Loucy (cell line): ENCODE results near the gene COG2.

Experiments used
- H2AFZ ChIP-seq: fragments of 200-600 bp; sonication (generic); 2 replicates; pipeline ENCODE4 v1.6.0; 2016; ENCODE audit warnings: antibody characterized with exemption, mild to moderate bottlenecking, low read length, moderate library complexity
- H3F3A ChIP-seq: fragments of 200-600 bp; 2 replicates; pipeline ENCODE4 v1.6.0; 2016; ENCODE audit warnings: antibody characterized with exemption, low read depth, mild to moderate bottlenecking
- H3K27me3 ChIP-seq: fragments of 200-600 bp; sonication (generic); 2 replicates; pipeline ENCODE4 v1.6.1; 2014; ENCODE audit warnings: low read length, mild to moderate bottlenecking; ENCODE audit not compliant: insufficient read depth, poor library complexity, severe bottlenecking
- H3K36me3 ChIP-seq: fragments of 200-600 bp; sonication (generic); 2 replicates; pipeline ENCODE4 v1.6.1; 2016; ENCODE audit warnings: low read length; ENCODE audit not compliant: insufficient read depth
- H3K4me1 ChIP-seq: fragments of 200-600 bp; sonication (generic); 2 replicates; pipeline ENCODE4 v1.5.1; 2014; ENCODE audit warnings: low read length, mild to moderate bottlenecking; ENCODE audit not compliant: insufficient read depth, poor library complexity, severe bottlenecking
- H3K4me2 ChIP-seq: fragments of 200-600 bp; sonication (generic); 2 replicates; pipeline ENCODE4 v1.6.0; 2014; ENCODE audit warnings: antibody characterized with exemption, low read length, low read depth, mild to moderate bottlenecking; ENCODE audit not compliant: poor library complexity, severe bottlenecking
- H3K4me3 ChIP-seq: fragments of 200-600 bp; sonication (generic); 2 replicates; pipeline ENCODE4 v1.5.1; 2014; ENCODE audit warnings: low read length, mild to moderate bottlenecking, mixed read lengths; ENCODE audit not compliant: poor library complexity, severe bottlenecking
- H3K79me2 ChIP-seq: fragments of 200-600 bp; sonication (generic); 2 replicates; pipeline ENCODE4 v1.6.1; 2014; ENCODE audit warnings: low read length; ENCODE audit not compliant: insufficient read depth
- H3K9ac ChIP-seq: fragments of 200-600 bp; sonication (generic); 2 replicates; pipeline ENCODE4 v1.6.0; 2014; ENCODE audit warnings: mild to moderate bottlenecking, low read depth, low read length, moderate library complexity; ENCODE audit not compliant: poor library complexity, severe bottlenecking
- H3K9me2 ChIP-seq: fragments of 200-600 bp; sonication (generic); replicated peaks from 2 replicates; pipeline ENCODE4 v1.6.1; 2016; ENCODE audit warnings: low read depth, low read length, mixed read lengths
- H3K9me3 ChIP-seq: fragments of 200-600 bp; sonication (generic); 2 replicates; pipeline ENCODE4 v1.6.1; 2014; ENCODE audit warnings: mild to moderate bottlenecking, antibody characterized with exemption, low read length, low read depth; ENCODE audit not compliant: insufficient read depth
- H4K20me1 ChIP-seq: fragments of 200-600 bp; sonication (generic); 2 replicates; pipeline ENCODE4 v1.6.0; 2014; ENCODE audit warnings: antibody characterized with exemption, low read length, mild to moderate bottlenecking; ENCODE audit not compliant: insufficient read depth, poor library complexity, severe bottlenecking
- EZH2phosphoT487 ChIP-seq: fragments of 200-600 bp; IDR thresholded peaks from 2 replicates; pipeline ENCODE4 v1.6.1; 2018; ENCODE audit warnings: antibody characterized with exemption, mild to moderate bottlenecking, moderate library complexity, borderline replicate concordance
- TF ChIP-seq, protein P1 (sequence below): fragments of 200-600 bp; sonication (generic); conservative IDR thresholded peaks from 2 replicates; pipeline ENCODE4 v1.5.1; 2014; ENCODE audit warnings: mild to moderate bottlenecking, antibody characterized with exemption, low read length

Gene COG2

GRCh38 chr1:230706887-230707731, 64.8 kb downstream of the COG2 start:
- Histone ChIP-seq H3K9ac (no peak overlapping the region), H4K20me1 (no peaks in the 10 kb centered on the region), H2AFZ (no peak overlapping the region), H3K4me3 (no peak overlapping the region), H3K9me3 (no peaks in the 10 kb centered on the region), H3K4me2 (no peak overlapping the region), H3K4me1 (no peaks in the 10 kb centered on the region), H3F3A (no peaks in the 10 kb centered on the region), H3K79me2 (no peaks in the 10 kb centered on the region), H3K36me3 (no peaks in the 10 kb centered on the region), H3K27me3 (no peaks in the 10 kb centered on the region), H3K9me2 (no peaks in the 10 kb centered on the region)
- no peak for TF ChIP-seq EZH2phosphoT487
- TF ChIP-seq, protein P1, sequence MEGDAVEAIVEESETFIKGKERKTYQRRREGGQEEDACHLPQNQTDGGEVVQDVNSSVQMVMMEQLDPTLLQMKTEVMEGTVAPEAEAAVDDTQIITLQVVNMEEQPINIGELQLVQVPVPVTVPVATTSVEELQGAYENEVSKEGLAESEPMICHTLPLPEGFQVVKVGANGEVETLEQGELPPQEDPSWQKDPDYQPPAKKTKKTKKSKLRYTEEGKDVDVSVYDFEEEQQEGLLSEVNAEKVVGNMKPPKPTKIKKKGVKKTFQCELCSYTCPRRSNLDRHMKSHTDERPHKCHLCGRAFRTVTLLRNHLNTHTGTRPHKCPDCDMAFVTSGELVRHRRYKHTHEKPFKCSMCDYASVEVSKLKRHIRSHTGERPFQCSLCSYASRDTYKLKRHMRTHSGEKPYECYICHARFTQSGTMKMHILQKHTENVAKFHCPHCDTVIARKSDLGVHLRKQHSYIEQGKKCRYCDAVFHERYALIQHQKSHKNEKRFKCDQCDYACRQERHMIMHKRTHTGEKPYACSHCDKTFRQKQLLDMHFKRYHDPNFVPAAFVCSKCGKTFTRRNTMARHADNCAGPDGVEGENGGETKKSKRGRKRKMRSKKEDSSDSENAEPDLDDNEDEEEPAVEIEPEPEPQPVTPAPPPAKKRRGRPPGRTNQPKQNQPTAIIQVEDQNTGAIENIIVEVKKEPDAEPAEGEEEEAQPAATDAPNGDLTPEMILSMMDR, result no peak

- no peaks in the 10 kb centered on the region for H3F3A ChIP-seq
- H3K36me3 ChIP-seq, result no peaks in the 10 kb centered on the region
- no peaks in the 10 kb centered on the region for H3K79me2 ChIP-seq
- no peaks in the 10 kb centered on the region for H3K27me3 ChIP-seq
- no peaks in the 10 kb centered on the region for H3K9me3 ChIP-seq
- TF ChIP-seq, protein P1, result no peak
- no peak for TF ChIP-seq EZH2phosphoT487
- H3K4me3 ChIP-seq, result no peak overlapping the region
- H3K9me2 ChIP-seq, result no peaks in the 10 kb centered on the region
- H4K20me1 ChIP-seq, result no peaks in the 10 kb centered on the region
- no peak overlapping the region; the same call in 1 of the 2 replicates for H2AFZ ChIP-seq
- H3K4me1 ChIP-seq, result no peaks in the 10 kb centered on the region
- no peak overlapping the region for H3K9ac ChIP-seq
- no peak overlapping the region for H3K4me2 ChIP-seq
Measured at GRCh38 chr1:230707732-230708630, 65.7 kb downstream of the COG2 start.

GRCh38 chr1:230708631-230709580, 66.6 kb downstream of the COG2 start:
- Histone ChIP-seq H3K36me3 (no peaks in the 10 kb centered on the region), H4K20me1 (no peaks in the 10 kb centered on the region), H3K4me1 (no peaks in the 10 kb centered on the region), H2AFZ (no peak overlapping the region), H3K9ac (no peak overlapping the region), H3K79me2 (no peaks in the 10 kb centered on the region), H3K9me2 (no peaks in the 10 kb centered on the region), H3K9me3 (no peaks in the 10 kb centered on the region), H3K27me3 (no peaks in the 10 kb centered on the region), H3K4me2 (no peak overlapping the region), H3K4me3 (no peak overlapping the region), H3F3A (no peaks in the 10 kb centered on the region)
- TF ChIP-seq, protein P1, result no peak
- no peak for TF ChIP-seq EZH2phosphoT487
